ENCODE results near the gene DLG4.
A peak's percentile ranks its signal among the peaks of the same experiment; 100 is the strongest.

DLG4 gene

DNA sequence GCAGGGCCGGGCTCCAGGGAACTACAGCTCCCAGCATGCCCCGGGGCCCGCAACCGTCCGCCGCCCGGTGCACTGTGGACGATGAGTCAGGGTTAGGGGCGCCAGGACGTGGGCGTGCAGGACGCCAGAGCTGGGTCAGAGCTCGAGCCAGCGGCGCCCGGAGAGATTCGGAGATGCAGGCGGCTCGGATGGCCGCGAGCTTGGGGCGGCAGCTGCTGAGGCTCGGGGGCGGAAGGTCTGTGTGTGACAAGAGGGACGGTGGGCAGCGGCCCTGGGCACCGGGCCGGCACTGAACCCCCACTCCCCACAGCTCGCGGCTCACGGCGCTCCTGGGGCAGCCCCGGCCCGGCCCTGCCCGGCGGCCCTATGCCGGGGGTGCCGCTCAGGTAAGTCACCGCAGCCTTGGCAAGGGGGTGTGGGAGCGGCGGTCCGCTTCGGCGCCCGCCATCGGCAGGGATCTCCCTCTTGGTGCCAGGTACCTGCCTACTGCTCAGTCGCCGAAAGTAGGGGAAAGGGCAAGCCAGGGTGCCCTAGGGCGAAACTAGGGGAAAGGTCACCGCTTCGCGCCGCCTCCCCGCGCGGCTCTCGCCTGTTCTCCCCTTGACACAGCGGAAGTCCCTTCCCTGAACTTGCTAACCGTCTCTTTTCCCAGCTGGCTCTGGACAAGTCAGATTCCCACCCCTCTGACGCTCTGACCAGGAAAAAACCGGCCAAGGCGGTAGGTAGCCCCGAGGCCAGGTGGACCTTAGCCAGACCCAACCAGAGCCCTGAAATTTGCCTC, at the start of gene DLG4, which contains the start of gene ACADVL:
TSS of gene DLG4 (minus strand) at position 25 of the 781 bp plus-strand sequence.
TSS of gene ACADVL (plus strand) at position 127 of the 781 bp plus-strand sequence. CDS start at position 174, 47 bp downstream.
- peak; percentile 73 to 78 for DNase-seq

GRCh38 chr17:7266784-7267183, 47.1 kb upstream of the DLG4 start:
- DNase-seq: no peak

GRCh38 chr17:7263801-7264078, 44.1 kb upstream of the DLG4 start:
- no peak for DNase-seq

DNA sequence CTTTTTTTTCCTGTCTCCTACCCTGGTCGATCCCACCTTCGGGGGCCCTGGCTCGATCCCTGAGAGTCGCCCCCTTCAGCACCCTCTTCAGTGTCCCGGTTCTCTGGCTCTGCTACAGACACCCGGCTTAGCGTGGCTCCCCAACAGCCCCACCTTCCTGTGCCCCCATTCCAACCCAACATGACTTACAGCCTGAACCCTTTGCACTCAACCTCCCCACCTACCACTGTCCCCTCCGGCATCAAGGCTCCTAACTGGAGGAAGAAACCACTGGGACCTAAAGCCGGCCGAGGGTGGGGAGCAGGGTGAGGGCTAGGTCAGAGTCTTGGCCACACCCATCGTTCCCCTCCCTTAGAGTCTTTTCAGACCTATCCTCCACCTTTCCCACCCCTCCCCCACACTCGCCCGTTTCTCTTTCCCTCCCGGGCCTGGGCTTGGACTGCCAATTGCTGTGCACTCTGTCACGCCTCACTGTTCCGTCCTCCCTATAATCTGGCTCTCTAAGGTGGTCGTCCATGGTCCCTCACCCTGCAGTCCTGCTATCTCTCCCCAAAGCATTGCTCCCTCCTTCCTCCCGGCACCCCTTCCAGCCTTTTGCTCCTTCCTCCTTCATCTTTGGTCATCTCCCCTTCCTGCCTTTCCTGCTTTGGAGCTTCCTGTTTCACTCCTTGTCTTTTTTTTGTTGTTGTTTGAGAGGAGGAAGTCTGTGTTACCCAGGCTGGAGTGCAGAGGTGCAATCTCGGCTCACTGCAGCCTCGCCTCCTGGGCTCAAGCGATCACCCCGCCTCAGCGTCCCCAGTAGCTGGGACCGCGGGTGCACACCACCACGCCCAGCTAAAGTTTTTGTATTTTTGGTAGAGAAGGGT, 43.5 kb upstream of the DLG4 start:
- no peak for DNase-seq

GRCh38 chr17:7262192-7262934, 42.7 kb upstream of the DLG4 start, which contains the start of gene CLDN7:
Gene CLDN7 (minus strand): TSS chr17:7262478. CDS start chr17:7262043, 435 bp downstream.
- no peak for DNase-seq

GRCh38 chr17:7261379-7262191, 41.9 kb upstream of the DLG4 start:
- DNase-seq: no peak

DNA sequence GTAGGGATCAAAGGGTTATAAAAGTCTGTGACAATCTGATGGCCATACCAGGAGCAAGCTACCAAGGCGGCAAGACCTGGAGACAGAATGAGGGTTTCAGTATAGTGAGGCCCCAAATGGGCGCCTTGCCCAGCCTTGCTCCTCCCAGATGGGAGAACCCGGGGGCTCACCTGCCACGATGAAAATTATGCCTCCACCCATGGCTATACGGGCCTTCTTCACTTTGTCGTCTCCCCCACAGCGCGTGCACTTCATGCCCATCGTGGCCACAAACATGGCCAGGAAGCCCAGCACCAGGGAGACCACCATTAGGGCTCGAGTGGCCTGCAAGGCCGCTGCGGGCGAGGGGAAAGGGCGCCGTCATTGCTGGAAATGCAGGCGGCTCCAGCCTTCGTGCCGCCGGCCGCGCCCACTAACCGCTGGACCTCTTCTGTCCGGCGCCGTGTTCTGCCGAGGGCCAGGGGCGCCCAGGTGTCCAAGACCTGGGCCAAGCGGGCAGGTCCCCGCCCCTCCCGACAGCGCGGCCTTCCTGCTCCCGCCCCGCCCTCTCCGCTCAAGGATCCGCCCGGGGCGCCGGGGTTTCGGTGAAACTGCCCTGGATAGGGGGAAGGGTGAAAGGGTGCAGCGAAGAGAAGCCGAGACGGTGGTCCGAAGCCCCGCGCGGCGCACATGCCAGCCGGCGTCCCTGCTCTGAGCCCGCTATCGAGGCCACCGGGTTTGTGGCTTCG, 41.2 kb upstream of the DLG4 start:
- DNase-seq: peak in 1 of 2 donors; percentile 23

- no peak for DNase-seq
Observed at GRCh38 chr17:7260151-7260550, 40.5 kb upstream of the DLG4 start.

- no peak for DNase-seq
Observed at GRCh38 chr17:7259555-7259889, 39.9 kb upstream of the DLG4 start.

DNA sequence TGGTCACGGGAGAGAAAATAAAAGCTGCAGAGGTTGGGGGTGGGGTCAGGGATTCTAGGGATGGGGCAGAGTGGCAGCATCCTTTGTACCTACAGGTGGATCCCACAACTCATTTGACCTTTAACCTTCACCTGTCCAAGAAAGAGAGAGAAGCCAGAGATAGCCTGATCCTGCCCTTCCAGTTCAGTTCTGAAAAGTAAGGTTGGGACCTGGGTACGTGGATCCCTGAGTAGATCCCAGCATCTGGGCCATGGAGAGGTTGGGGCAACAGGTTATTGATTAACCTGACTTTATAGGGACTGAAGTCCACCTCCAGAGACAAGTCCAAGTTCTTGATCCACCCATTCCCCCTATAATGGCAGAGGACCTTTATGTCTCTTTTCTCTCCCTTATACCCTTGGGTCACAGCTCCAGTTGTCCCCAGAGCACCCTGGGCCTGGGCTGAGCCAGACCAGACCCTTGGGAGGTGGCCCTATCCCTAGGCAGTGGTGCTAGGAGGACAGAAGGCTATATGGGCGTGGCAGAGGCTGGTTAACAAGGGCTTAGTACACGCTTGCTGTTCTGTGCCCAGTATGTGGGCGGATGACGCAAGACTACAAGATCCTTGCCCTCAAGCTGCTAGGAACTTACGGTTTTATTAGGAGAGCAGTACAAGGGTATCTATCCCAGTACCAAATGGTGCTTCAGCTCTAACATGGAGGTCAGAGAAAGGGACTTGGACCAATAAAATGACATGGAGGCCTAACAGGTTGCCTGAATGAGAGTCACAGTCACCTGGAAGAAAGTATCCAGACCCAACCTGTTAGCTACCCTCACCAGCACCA, 39.3 kb upstream of the DLG4 start:
- DNase-seq: no peak

DNA sequence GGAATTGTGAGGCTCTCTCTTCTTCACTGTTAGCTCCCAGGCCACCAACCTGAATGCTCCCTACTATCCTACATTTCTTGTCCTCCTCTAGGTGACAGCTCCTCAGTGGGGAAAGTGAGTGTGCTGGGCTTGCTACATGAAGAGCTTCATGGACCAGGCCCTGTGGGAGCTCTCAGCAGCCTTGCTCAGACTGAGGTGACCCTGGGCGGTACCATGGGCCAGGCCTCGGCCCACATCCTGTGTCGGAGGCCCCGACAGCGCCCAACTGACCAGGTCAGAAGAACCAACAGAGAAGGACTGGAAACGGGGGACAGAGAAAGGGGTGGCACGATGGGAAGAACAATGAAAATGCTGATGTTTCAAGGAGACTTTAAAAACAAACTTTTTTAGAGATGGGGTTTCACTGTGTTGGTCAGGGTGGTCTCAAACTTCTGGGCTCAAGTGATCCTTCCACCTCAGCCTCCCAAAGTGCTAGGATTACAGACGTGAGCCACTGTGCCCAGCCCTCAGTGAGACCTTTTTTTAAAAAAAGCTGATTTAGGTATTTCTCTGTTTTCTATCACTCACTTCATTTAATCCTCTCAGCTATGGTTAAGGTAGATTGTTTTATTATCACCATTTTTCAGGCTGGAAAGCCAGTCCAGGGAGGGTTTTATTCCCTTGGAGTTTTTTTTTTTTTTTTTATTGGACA, 37.3 kb upstream of the DLG4 start:
- no peak for DNase-seq

- DNase-seq: no peak
Observed at GRCh38 chr17:7254511-7254910, 34.9 kb upstream of the DLG4 start.

DNA sequence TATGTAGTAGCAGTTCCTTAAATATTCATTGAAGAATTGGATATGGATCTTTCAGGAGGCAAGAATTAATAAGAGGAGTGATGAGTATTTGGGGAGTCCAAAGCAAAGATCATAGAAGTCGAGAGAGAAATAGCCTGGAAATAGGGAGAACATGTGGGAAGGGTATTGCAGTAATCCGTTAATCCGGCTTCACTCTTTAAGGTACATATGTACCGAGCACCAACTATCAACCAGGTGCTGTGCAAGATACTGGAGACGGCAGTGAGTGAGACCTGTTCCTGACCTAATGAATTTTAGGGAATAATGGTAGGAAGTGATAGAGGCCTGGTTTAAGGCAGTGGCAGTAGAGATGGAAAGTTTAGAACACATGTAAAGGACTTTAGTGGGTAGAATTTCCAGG, 33.4 kb upstream of the DLG4 start:
- DNase-seq: no peak

GRCh38 chr17:7252176-7253043, 32.8 kb upstream of the DLG4 start, which contains the start of gene ELP5:
Gene ELP5 (plus strand): TSS chr17:7252215. CDS start chr17:7252551, 336 bp downstream.
- DNase-seq: peak; percentile 86 to 99

- peak; percentile 53 to 100 for DNase-seq
Observed at GRCh38 chr17:7251661-7252175, 32.1 kb upstream of the DLG4 start, which contains the start of gene CTDNEP1. Gene CTDNEP1 (minus strand): TSS chr17:7251734. CDS start chr17:7251296, 438 bp downstream.

DNA sequence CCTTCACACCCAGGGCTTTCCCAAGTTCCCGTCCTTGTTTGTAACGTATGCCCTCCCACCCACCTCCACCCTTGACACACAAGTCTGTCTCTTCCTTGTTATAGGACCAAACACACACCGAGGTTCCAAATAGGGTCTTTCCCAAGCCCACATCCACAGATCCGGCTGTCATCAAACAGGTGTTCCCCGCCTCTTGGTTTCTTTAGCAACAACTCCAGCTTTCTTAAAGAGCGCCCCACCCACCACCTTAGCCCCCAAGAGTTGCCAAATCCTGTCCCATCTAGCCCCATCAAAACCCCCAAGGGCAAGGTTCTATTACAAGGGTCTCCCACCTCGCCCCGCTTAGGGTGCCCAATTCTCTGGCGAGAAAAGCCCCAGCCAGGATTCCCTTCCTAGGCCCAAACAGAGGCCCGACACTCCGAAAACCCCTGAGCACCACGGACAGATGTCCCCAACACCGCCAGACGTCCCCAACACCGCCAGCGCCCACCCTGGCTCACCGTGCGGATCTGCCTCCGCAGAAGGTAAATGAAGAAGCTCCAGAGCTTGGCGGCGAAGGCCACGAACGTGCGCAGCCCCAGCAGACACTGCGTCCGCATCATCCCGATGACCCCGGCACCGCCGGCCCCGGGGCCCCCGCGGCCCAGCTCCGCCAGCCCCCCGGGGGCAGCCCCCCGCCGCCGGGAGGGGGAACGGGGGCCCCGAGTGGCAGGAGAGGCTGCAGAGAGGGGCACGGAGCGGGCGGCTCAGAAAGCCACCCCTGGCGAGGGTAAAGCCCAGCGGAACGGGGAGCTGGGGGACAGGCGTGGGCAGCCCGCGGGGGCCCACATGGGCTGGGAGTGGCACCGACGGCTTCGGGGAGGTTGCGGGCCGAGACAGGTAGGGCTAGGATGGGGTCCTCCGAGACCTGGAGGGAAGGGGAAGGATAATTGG, 31.3 kb upstream of the DLG4 start:
- no peak for DNase-seq

DNA sequence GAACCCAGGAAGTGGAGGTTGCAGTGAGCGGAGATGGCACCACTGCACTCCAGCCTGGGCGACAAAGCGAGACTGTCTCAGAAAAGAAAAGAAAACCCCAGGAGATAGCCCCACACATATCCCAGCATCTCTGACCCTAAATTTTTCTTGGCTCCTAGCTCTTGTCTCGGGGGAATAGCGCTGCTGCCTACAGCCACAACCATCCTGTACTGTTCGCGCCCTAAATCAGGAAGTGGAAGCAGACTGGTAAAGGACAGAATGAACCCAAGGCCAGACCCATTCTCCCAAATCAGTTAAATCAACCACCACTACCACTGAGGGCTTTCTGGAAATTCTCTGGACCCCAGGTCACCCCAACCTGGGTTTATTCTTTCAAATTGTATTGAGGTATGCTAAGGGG, 30.2 kb upstream of the DLG4 start:
- no peak for DNase-seq

- no peak for DNase-seq
Observed at GRCh38 chr17:7249214-7249613, 29.6 kb upstream of the DLG4 start.
